Neutrophil (primary cell): ENCODE results near the gene TIGD1.

Experiments
- H3K27ac ChIP-seq: fragments of 200-600 bp; sonication (generic); 2 replicates; pipeline ENCODE4 v1.5.1; 2016; ENCODE audit warnings: mild to moderate bottlenecking, moderate library complexity
- H3K27me3 ChIP-seq: fragments of 200-600 bp; sonication (generic); 2 replicates; pipeline ENCODE4 v1.6.0; 2016; ENCODE audit warnings: mild to moderate bottlenecking
- H3K36me3 ChIP-seq: fragments of 200-600 bp; sonication (generic); 2 replicates; pipeline ENCODE4 v1.5.1; 2017
- H3K4me1 ChIP-seq, 2 experiments: fragments of 200-600 bp in 1 of 2; sonication (generic) in 1 of 2; 1 replicate in 1 of 2; 2 replicates in 1 of 2; pipeline versions ENCODE4 v1.5.1 to v1.6.1; 2013 to 2016; ENCODE audit warnings: low read depth in 1 of 2, low read length in 1 of 2, mild to moderate bottlenecking in 1 of 2, moderate library complexity in 1 of 2; ENCODE audit not compliant: control insufficient read depth in 1 of 2, insufficient read depth in 1 of 2
- H3K4me3 ChIP-seq, 2 experiments: fragments of 200-600 bp in 1 of 2; sonication (generic) in 1 of 2; 1 replicate in 1 of 2; 2 replicates in 1 of 2; pipeline ENCODE4 v1.5.1; 2013 to 2016; ENCODE audit warnings: low read depth in 1 of 2, low read length in 1 of 2, mild to moderate bottlenecking in 1 of 2, moderate library complexity in 1 of 2
- H3K9me3 ChIP-seq: fragments of 200-600 bp; sonication (generic); 2 replicates; pipeline ENCODE4 v1.5.1; 2016
- TF ChIP-seq, protein P1 (sequence below): fragments of 200-600 bp; sonication (generic); IDR thresholded peaks from 2 replicates; pipeline ENCODE4 v1.5.1; 2016; ENCODE audit warnings: antibody characterized with exemption

Gene TIGD1

DNA sequence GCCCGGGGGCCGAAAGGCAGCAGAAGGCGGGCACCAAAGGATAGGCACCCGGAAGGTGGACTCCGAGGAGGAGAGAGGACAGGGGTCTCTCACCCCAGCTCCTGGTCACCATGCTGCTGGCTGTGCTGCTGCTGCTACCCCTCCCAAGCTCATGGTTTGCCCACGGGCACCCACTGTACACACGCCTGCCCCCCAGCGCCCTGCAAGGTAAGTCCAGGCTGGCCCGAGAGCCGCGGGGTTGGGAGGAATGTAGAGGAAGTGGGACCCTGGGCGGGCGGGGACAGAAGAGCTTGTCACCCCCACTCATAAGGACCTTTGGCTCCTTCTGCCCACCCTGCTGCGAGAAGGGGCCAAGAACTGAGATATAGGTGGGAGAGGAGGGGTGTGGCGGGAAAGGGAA is 29.9 kb downstream of the TIGD1 start:
- TF ChIP-seq, protein P1, sequence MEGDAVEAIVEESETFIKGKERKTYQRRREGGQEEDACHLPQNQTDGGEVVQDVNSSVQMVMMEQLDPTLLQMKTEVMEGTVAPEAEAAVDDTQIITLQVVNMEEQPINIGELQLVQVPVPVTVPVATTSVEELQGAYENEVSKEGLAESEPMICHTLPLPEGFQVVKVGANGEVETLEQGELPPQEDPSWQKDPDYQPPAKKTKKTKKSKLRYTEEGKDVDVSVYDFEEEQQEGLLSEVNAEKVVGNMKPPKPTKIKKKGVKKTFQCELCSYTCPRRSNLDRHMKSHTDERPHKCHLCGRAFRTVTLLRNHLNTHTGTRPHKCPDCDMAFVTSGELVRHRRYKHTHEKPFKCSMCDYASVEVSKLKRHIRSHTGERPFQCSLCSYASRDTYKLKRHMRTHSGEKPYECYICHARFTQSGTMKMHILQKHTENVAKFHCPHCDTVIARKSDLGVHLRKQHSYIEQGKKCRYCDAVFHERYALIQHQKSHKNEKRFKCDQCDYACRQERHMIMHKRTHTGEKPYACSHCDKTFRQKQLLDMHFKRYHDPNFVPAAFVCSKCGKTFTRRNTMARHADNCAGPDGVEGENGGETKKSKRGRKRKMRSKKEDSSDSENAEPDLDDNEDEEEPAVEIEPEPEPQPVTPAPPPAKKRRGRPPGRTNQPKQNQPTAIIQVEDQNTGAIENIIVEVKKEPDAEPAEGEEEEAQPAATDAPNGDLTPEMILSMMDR, result no peak
- Histone ChIP-seq H3K9me3 (no peaks in the 10 kb centered on the region), H3K36me3 (no peaks in the 10 kb centered on the region), H3K27me3 (peaks cover 70% of the 10 kb centered on the region), H3K4me1 (peaks cover 0 to 9% of the 10 kb centered on the region in 2 experiments), H3K4me3 (no peak overlapping the region), H3K27ac (no peak overlapping the region)

DNA sequence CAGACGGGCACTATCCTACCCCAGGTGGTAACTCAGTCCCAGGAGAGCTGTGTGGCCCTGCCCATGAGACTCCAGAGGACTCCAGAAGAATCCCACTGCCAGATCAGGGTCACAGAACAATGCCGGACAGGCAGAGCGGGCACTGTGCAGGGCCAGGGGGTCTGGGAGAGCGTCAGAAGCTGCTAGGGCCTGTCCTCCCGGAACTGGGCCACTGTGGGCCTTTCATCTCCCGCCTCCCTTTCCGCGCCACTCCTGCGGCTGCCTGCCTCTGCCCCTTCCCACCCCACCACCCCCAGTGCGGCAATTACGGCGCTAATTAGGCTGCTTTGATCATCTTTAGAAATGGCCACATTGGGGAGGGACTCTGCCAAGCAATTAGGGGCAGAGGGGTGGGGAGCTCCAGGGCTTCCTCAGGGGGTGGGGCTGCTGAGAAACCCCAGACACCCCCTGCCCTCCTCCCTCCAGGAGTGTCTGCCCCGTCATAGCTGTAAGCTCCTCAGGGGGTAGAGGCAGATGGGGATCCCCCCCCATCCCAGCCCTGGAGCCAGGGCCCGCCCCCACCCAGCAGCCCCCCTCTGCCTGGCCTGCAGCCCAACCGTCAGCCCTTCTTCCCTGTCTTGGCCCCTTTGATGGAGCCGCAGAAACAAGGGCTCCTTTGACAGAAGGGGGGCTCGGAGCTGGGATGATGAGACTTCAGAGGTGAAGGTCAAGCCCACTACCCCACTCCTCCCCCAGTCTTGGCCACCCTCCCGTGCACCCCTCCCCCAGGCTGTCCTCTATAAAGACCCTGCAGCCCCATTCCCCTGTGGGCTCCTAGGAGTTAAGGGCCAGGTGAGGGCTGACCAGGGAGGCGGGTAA is 30.5 kb downstream of the TIGD1 start, which contains the start of gene PRSS56:
PRSS56 (plus strand) TSS at position 808 of the 858 bp plus-strand sequence. CDS start 211 bp downstream, outside the sequence.
- no peaks in the 10 kb centered on the region for H3K9me3 ChIP-seq
- H3K4me3 ChIP-seq, result no peak within 1 kb of the TSS
- TF ChIP-seq, protein P1, result no peak
- H3K27ac ChIP-seq, result no peak within 1 kb of the TSS
- H3K36me3 ChIP-seq, result no peaks in the 10 kb centered on the region
- H3K4me1 ChIP-seq, result peaks cover 0 to 9% of the 10 kb centered on the region in 2 experiments
- H3K27me3 ChIP-seq, result peaks cover 63% of the 10 kb centered on the region

DNA sequence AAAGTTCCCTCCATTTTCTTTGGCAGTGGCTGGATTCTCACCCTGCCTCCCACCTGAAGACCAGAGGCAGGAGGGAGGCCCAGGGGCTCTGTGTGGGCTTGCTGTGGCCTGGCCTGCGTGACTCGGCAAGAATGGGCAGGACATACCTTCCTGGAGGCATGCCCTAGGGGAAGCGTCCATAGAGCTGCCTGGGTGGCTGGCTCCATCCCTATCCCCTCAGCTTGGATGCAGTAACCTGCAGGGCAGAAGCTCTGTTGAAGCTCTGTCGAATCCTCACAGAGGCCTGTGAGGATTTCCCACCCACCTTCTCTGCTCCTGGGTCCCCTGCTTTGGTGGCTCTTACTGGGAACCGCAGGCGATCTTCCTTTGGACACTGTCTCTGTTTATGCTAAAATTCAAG is 31.5 kb downstream of the TIGD1 start:
- H3K27ac ChIP-seq, result no peak overlapping the region
- H3K27me3 ChIP-seq, result peaks cover 58% of the 10 kb centered on the region
- peaks cover 0 to 9% of the 10 kb centered on the region in 2 experiments for H3K4me1 ChIP-seq
- TF ChIP-seq, protein P1, result no peak
- H3K4me3 ChIP-seq, result no peak overlapping the region
- H3K9me3 ChIP-seq, result no peaks in the 10 kb centered on the region
- H3K36me3 ChIP-seq, result no peaks in the 10 kb centered on the region

DNA sequence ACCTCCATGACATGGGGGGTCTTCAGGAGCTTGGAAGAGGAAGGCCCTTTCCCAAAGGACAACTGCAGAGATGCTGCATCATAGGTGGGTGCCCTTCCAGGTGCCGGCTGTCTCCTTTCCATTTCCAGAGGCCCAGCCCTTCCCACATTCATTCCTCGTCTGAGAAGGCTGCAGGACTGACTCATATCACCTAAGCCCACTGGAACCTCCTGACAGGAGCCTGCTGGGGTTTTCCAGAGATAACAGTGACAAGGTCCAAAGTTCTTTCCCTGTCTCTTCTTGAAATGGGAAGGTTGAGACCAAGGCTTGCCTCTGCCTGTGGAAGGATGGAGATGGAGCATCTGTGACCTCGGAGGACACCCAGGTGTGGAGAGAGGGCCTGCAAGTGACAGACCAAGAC is 33.8 kb downstream of the TIGD1 start:
- Histone ChIP-seq H3K27me3 (peaks cover 44% of the 10 kb centered on the region), H3K27ac (no peak overlapping the region), H3K4me3 (no peak overlapping the region), H3K4me1 (no peaks in the 10 kb centered on the region), H3K9me3 (no peaks in the 10 kb centered on the region), H3K36me3 (no peaks in the 10 kb centered on the region)
- TF ChIP-seq, protein P1, result no peak

DNA sequence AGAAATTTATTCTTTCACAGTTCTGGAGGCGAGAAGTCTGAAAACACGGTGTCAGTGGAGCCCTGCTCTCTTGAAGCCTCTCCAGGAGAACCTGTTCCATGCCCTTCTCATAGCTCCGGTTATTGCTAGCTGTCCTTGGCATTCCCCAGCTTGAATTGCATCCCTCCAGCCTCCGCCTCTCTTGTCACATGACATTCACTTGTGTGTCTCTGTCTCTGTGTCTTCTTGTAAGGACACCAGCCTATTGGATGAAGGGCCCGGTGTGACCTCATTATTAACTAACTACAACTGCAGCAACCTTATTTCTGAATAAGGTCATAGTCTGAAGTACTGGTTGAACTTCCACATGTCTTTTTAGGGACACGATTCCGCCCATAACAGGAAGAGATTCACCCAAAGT is 34.7 kb downstream of the TIGD1 start:
- H3K36me3 ChIP-seq, result no peaks in the 10 kb centered on the region
- H3K4me1 ChIP-seq, result no peaks in the 10 kb centered on the region
- H3K27me3 ChIP-seq, result peaks cover 40% of the 10 kb centered on the region
- no peak overlapping the region for H3K4me3 ChIP-seq
- H3K9me3 ChIP-seq, result no peaks in the 10 kb centered on the region
- no peak overlapping the region for H3K27ac ChIP-seq
- TF ChIP-seq, protein P1, result no peak
